ENCODE measurements around the gene GNAL.
"Not testable (repeated sequence)": the region's sequence is repeated elsewhere in the genome, so short reads cannot be mapped to it uniquely, and the experiment has no call there.

Gene GNAL

DNA sequence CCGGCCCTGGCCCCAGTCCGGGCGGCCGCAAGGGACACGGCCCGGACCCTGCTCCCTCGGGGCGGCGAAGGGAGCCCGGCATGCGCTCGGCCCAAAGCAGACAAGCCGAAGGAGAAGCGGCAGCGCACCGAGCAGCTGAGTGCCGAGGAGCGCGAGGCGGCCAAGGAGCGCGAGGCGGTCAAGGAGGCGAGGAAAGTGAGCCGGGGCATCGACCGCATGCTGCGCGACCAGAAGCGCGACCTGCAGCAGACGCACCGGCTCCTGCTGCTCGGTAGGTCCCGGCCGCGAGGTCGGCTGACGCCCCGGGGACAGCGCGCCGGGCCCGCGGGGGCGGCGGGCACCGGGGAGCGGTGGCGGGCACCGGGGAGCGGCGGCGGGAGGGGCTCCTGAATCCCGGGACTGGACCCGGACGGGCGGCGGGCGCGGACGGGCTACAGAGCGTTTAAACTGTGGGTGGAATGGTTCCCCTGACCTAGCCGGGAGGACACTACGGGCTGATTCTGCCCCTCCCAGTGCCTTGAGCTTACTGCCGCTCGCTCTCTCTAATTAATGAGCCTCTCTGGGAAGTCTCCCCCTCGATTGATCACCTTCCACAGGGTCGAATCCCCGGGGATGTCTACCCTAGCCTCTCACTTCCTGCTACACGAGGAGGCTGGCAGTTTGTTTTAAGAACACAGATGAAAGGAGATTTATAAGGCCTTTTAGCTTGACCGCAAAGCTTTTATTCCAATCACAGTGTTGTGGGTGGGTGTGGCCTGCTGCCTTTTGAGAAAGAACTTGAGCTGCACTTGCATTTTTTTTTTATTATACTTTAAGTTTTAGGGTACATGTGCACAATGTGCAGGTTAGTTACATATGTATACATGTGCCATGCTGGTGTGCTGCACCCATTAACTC, 853 bp downstream of the GNAL start:
- no peak for TF ChIP-seq ESRRG (CRISPR knock-in tag; IDR thresholded peaks at IDR 0.05)
- peak; percentile 42; the same call in 2 of the 3 replicates for ATAC-seq

DNA sequence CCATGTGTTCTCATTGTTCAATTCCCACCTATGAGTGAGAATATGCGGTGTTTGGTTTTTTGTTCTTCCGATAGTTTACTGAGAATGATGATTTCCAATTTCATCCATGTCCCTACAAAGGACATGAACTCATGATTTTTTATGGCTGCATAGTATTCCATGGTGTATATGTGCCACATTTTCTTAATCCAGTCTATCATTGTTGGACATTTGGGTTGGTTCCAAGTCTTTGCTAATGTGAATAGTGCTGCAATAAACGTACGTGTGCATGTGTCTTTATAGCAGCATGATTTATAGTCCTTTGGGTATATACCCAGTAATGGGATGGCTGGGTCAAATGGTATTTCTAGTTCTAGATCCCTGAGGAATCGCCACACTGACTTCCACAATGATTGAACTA, 1.6 kb downstream of the GNAL start:
- not testable (repeated sequence) for ATAC-seq

DNA sequence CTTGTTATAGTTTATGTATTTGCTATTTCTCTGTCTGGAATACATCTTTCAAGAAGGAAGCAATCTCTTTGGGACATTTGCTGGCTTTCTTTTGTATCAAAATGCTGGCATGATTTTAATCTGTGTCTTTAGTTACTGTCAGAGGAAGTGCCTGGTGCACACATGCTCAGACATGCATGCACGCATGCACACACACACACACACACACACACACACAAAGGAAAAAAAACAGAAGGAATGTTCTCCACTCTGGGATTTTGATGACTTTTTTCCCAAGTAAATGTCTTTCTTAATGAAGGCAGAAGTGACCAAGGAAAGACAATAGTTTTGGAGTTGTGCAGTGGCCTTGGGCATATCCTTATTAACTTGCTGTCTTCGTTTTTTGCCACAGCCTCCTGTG, 6.7 kb downstream of the GNAL start:
- no peak for ATAC-seq
- TF ChIP-seq TCF4 (CRISPR knock-in tag; IDR thresholded peaks at IDR 0.05; ENCODE audit: borderline replicate concordance) (no peak), GLIS3 (CRISPR knock-in tag; IDR thresholded peaks at IDR 0.05) (no peak), SNAI2 (CRISPR knock-in tag; IDR thresholded peaks at IDR 0.05) (no peak)

DNA sequence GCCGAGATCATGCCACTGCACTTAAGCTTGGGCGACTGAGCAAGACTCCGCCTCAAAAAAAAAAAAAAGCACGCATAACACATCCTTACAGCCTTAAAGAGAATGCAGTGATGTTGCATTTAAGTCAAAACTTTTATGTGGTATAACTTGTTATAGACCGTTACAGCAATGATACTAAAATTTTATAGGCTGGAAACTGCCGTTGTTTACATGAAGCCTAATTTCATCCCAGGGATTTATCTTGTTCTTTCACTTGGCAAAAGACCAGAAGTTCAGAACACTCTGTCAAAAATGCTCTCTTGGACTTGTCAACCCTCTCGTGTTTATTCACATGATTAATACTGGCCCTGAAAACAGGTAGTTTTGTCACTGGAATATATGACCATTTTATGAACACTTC, 7.4 kb downstream of the GNAL start:
- no peak for TF ChIP-seq ISL1 (CRISPR knock-in tag; IDR thresholded peaks at IDR 0.05)
- ATAC-seq = no peak

DNA sequence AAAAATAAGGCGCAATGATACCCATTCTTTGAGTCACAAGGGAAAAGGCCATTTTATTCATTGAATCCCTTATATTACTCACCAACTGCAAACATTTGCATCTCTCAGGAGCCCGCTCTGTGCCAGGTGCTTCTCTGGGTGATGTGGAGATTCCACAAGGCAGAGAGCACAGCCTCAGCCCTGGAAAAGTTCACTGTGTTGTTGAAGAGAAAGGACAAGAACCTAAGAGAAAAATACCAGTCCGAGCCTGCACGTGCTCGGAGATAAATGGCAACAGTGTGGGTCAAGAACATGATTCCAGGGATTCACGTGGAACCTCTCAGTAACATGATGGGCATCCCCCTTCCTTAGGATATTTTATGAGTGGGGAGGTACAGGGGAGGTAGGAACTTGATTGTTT, 11.8 kb downstream of the GNAL start:
- no peak for ATAC-seq
- TF ChIP-seq SNAI2 (CRISPR knock-in tag; IDR thresholded peaks at IDR 0.05) (no peak), BACH2 (CRISPR knock-in tag; IDR thresholded peaks at IDR 0.05; ENCODE audit: borderline replicate concordance) (no peak), GLIS3 (CRISPR knock-in tag; IDR thresholded peaks at IDR 0.05) (no peak), ISL1 (CRISPR knock-in tag; IDR thresholded peaks at IDR 0.05) (no peak), TOX (CRISPR knock-in tag; IDR thresholded peaks at IDR 0.05; ENCODE audit: borderline replicate concordance) (no peak), PPARA (CRISPR knock-in tag; IDR thresholded peaks at IDR 0.05; ENCODE audit: borderline replicate concordance) (no peak), OSR1 (CRISPR knock-in tag; IDR thresholded peaks at IDR 0.05) (no peak), ARNTL (CRISPR knock-in tag; IDR thresholded peaks at IDR 0.05; ENCODE audit: borderline replicate concordance, low read depth) (no peak), ZNF565 (CRISPR knock-in tag; conservative IDR thresholded peaks at IDR 0.05; ENCODE audit: low read depth) (no peak), CSDC2 (CRISPR knock-in tag; IDR thresholded peaks at IDR 0.05) (no peak), ZFP3 (CRISPR knock-in tag; IDR thresholded peaks at IDR 0.05) (no peak), ZNF70 (CRISPR knock-in tag; IDR thresholded peaks at IDR 0.05) (no peak), ZC3H10 (CRISPR knock-in tag; IDR thresholded peaks at IDR 0.05) (no peak), ZFP30 (CRISPR knock-in tag; IDR thresholded peaks at IDR 0.05) (no peak), ESRRG (CRISPR knock-in tag; IDR thresholded peaks at IDR 0.05) (no peak), POU6F1 (CRISPR knock-in tag; IDR thresholded peaks at IDR 0.05; ENCODE audit: borderline replicate concordance, low read depth) (no peak), CSRNP3 (CRISPR knock-in tag; IDR thresholded peaks at IDR 0.05) (no peak), ZNF8 (CRISPR knock-in tag; IDR thresholded peaks at IDR 0.05) (no peak)
- TF ChIP-seq, protein P1, sequence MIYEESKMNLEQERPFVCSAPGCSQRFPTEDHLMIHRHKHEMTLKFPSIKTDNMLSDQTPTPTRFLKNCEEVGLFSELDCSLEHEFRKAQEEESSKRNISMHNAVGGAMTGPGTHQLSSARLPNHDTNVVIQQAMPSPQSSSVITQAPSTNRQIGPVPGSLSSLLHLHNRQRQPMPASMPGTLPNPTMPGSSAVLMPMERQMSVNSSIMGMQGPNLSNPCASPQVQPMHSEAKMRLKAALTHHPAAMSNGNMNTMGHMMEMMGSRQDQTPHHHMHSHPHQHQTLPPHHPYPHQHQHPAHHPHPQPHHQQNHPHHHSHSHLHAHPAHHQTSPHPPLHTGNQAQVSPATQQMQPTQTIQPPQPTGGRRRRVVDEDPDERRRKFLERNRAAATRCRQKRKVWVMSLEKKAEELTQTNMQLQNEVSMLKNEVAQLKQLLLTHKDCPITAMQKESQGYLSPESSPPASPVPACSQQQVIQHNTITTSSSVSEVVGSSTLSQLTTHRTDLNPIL (CRISPR knock-in tag; IDR thresholded peaks at IDR 0.05; ENCODE audit: low read depth) = no peak

GRCh38 chr18:11710578-11710977, 21.5 kb downstream of the GNAL start:
- no peak for ATAC-seq
- no peak for TF ChIP-seq ZNF8 (CRISPR knock-in tag; IDR thresholded peaks at IDR 0.05)

DNA sequence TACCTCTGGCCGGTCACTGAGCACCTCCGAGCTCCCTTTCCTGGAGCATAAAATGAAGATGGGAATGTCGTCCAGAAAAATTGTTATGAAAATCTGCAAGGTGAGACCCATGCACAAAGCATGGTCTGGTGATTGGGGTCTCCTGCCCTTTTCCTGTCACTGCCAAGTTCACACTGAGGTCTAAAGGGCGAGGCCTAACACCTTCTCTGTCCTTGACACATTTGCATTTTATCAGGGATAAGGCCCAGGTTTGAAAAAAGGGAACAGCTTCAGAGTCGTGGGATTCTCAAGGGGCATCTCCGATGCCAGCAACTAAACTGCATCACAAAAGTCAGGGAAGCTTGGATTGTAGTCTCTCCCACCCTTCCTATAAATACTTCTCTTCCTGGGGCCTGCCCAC, 24.7 kb downstream of the GNAL start:
- ATAC-seq = no peak
- no peak for TF ChIP-seq TCF4 (CRISPR knock-in tag; IDR thresholded peaks at IDR 0.05; ENCODE audit: borderline replicate concordance)
- TF ChIP-seq ZC3H10 (CRISPR knock-in tag; IDR thresholded peaks at IDR 0.05) = no peak
- no peak for TF ChIP-seq PPARA (CRISPR knock-in tag; IDR thresholded peaks at IDR 0.05; ENCODE audit: borderline replicate concordance)
- TF ChIP-seq, protein P1 (CRISPR knock-in tag; IDR thresholded peaks at IDR 0.05; ENCODE audit: low read depth) = no peak
- no peak for TF ChIP-seq TSHZ2 (CRISPR knock-in tag; IDR thresholded peaks at IDR 0.05)
- TF ChIP-seq OSR1 (CRISPR knock-in tag; IDR thresholded peaks at IDR 0.05) = no peak
- no peak for TF ChIP-seq ESRRG (CRISPR knock-in tag; IDR thresholded peaks at IDR 0.05)
- TF ChIP-seq TOX (CRISPR knock-in tag; IDR thresholded peaks at IDR 0.05; ENCODE audit: borderline replicate concordance) = no peak
- no peak for TF ChIP-seq RARB (CRISPR knock-in tag; IDR thresholded peaks at IDR 0.05)
